H1 (cell line): ENCODE measurements around the gene MBNL2. TPM values are rescaled to one million over a fixed set of nuclear protein-coding genes. Genes with fewer than 3 reads are reported as not detected.
A peak's percentile ranks its signal among the peaks of the same experiment; 100 is the strongest.

ENCODE experiments used
- CTCF ChIA-PET: fragments of 300-600 bp; sonication (Branson Sonifier 250); formaldehyde crosslinking; loops from one replicate; lab custom pipeline; 2021; ENCODE audit not compliant: partially characterized antibody; lab: Charles Lee
- POLR2A ChIA-PET: fragments of 300-600 bp; sonication (Branson Sonifier 250); formaldehyde crosslinking; loops from one replicate; lab custom pipeline; 2021; ENCODE audit warnings: inconsistent platforms; ENCODE audit not compliant: partially characterized antibody; lab: Charles Lee
- DNase-seq, 2 experiments: peaks; one replicate each; pipeline versions ENCODE4 v3.0.0 to v3.0.0-alpha.2; 2010 to 2022; ENCODE audit warnings: low spot score in 2 of 2, low read depth in 1 of 2, mixed read lengths in 1 of 2
- FAIRE-seq: peaks from 2 replicates; lab custom pipeline; 2011; peaks lifted over from hg19 to GRCh38; lab: Jason Lieb, UNC
- H2AFZ ChIP-seq: 2 replicates; pipeline ENCODE4 v1.8.1; 2012; ENCODE audit warnings: low read length, inconsistent platforms
- H2AK5ac ChIP-seq: 2 replicates; pipeline ENCODE4 v1.6.1; 2013; ENCODE audit warnings: low read depth, low read length
- H2BK120ac ChIP-seq: replicated peaks from 2 replicates; pipeline ENCODE3; 2013; ENCODE audit warnings: low read depth, low read length, inconsistent platforms
- H2BK12ac ChIP-seq: 2 replicates; pipeline ENCODE4 v1.6.1; 2013; ENCODE audit warnings: low read depth, low read length
- H2BK15ac ChIP-seq: 2 replicates; pipeline ENCODE4 v1.6.1; 2013; ENCODE audit warnings: low read length
- H2BK20ac ChIP-seq: 2 replicates; pipeline ENCODE4 v1.6.1; 2013; ENCODE audit warnings: low read length
- H2BK5ac ChIP-seq: 2 replicates; pipeline ENCODE4 v1.6.1; 2013; ENCODE audit warnings: low read depth, low read length
- H3K14ac ChIP-seq: 2 replicates; pipeline ENCODE4 v1.6.1; 2013; ENCODE audit warnings: inconsistent platforms; ENCODE audit not compliant: insufficient read length
- H3K18ac ChIP-seq: 2 replicates; pipeline ENCODE4 v1.6.1; 2013; ENCODE audit warnings: low read length; ENCODE audit errors: extremely low read depth
- H3K23ac ChIP-seq: 2 replicates; pipeline ENCODE4 v1.6.1; 2013; ENCODE audit warnings: inconsistent platforms; ENCODE audit not compliant: insufficient read length
- H3K23me2 ChIP-seq: 2 replicates; pipeline ENCODE4 v1.6.1; 2013; ENCODE audit warnings: low read depth, low read length
- H3K27ac ChIP-seq: 2 replicates; pipeline ENCODE4 v1.6.1; 2011; ENCODE audit warnings: low read depth, low read length, inconsistent platforms
- H3K27me3 ChIP-seq, 4 experiments: replicated peaks in 1 of 4; 1 replicate in 1 of 4; 2 replicates in 3 of 4; pipeline versions ENCODE4 v1.6.1 to v1.8.1; 2011 to 2013; ENCODE audit warnings: low read length in 3 of 4, mild to moderate bottlenecking in 3 of 4, inconsistent platforms in 2 of 4, mixed read lengths in 2 of 4, moderate library complexity in 1 of 4; ENCODE audit not compliant: control insufficient read depth in 3 of 4, insufficient read depth in 3 of 4; ENCODE audit errors: extremely low read depth in 1 of 4
- H3K36me3 ChIP-seq, 4 experiments: 2 replicates each; pipeline versions ENCODE4 v1.6.1 to v1.8.1; 2011 to 2013; ENCODE audit warnings: mild to moderate bottlenecking in 4 of 4, low read length in 3 of 4, moderate library complexity in 2 of 4, control low read depth in 1 of 4, inconsistent platforms in 1 of 4; ENCODE audit not compliant: insufficient read depth in 4 of 4, control insufficient read depth in 2 of 4
- H3K4ac ChIP-seq: replicated peaks from 2 replicates; pipeline ENCODE3; 2013; ENCODE audit warnings: low read length, low read depth, mixed read lengths, inconsistent platforms; ENCODE audit not compliant: insufficient read length
- H3K4me1 ChIP-seq, 4 experiments: replicated peaks in 1 of 4; 1 replicate in 1 of 4; 2 replicates in 3 of 4; pipeline versions ENCODE4 v1.6.1 to v1.8.1; 2011 to 2013; ENCODE audit warnings: low read length in 3 of 4, inconsistent platforms in 2 of 4, mixed read lengths in 1 of 4; ENCODE audit not compliant: insufficient read depth in 4 of 4, control insufficient read depth in 3 of 4
- H3K4me2 ChIP-seq, 2 experiments: 2 replicates each; pipeline versions ENCODE4 v1.6.1 to v1.8.1; 2011 to 2013; ENCODE audit warnings: low read depth in 2 of 2, low read length in 2 of 2, control low read depth in 1 of 2, inconsistent platforms in 1 of 2, mild to moderate bottlenecking in 1 of 2; ENCODE audit not compliant: insufficient read depth in 1 of 2
- H3K4me3 ChIP-seq, 4 experiments: fragments of 200-600, 300-600 bp in 1 of 4; sonication (generic), shearing (Covaris generic), sonication (Bioruptor Twin) in 1 of 4; 2 replicates each; pipeline versions ENCODE4 v1.5.1 to v1.8.1; 2011 to 2016; ENCODE audit warnings: low read length in 4 of 4, low read depth in 3 of 4, control low read depth in 2 of 4, inconsistent platforms in 2 of 4, mild to moderate bottlenecking in 2 of 4, mixed read lengths in 1 of 4, moderate library complexity in 1 of 4; ENCODE audit not compliant: insufficient read depth in 2 of 4; ENCODE audit errors: extremely low read depth in 1 of 4
- H3K56ac ChIP-seq: replicated peaks from 2 replicates; pipeline ENCODE3; 2013; ENCODE audit warnings: low read depth, mild to moderate bottlenecking, mixed read lengths, low read length, inconsistent platforms; ENCODE audit not compliant: insufficient read length
- H3K79me1 ChIP-seq: 2 replicates; pipeline ENCODE4 v1.6.1; 2013; ENCODE audit warnings: low read depth, low read length, control low read depth
- H3K79me2 ChIP-seq, 2 experiments: 2 replicates each; pipeline versions ENCODE4 v1.6.1 to v1.8.1; 2012 to 2013; ENCODE audit warnings: low read length in 2 of 2, mild to moderate bottlenecking in 2 of 2, inconsistent platforms in 1 of 2; ENCODE audit not compliant: insufficient read depth in 2 of 2, control insufficient read depth in 1 of 2
- H3K9ac ChIP-seq, 4 experiments: replicated peaks in 1 of 4; 1 replicate in 1 of 4; 2 replicates in 3 of 4; pipeline versions ENCODE4 v1.6.1 to v1.8.1; 2011 to 2013; ENCODE audit warnings: low read depth in 3 of 4, low read length in 3 of 4, control low read depth in 2 of 4, mild to moderate bottlenecking in 2 of 4, moderate library complexity in 2 of 4, inconsistent platforms in 1 of 4; ENCODE audit errors: extremely low read depth in 1 of 4
- H3K9me3 ChIP-seq, 2 experiments: 2 replicates each; pipeline versions ENCODE4 v1.6.1 to v1.8.1; 2012 to 2013; ENCODE audit warnings: mild to moderate bottlenecking in 2 of 2, moderate library complexity in 2 of 2, control low read depth in 1 of 2, inconsistent platforms in 1 of 2, low read depth in 1 of 2, low read length in 1 of 2, mixed read lengths in 1 of 2; ENCODE audit not compliant: insufficient read depth in 2 of 2
- H4K20me1 ChIP-seq, 2 experiments: replicated peaks in 1 of 2; 2 replicates each; pipeline versions ENCODE3 to v1.8.1; 2011 to 2013; ENCODE audit warnings: inconsistent platforms in 2 of 2, low read length in 2 of 2, mild to moderate bottlenecking in 1 of 2; ENCODE audit not compliant: insufficient read depth in 2 of 2, control insufficient read depth in 1 of 2
- H4K5ac ChIP-seq: 2 replicates; pipeline ENCODE4 v1.6.1; 2013; ENCODE audit warnings: low read length, low read depth, mixed read lengths, inconsistent platforms; ENCODE audit not compliant: insufficient read length
- H4K8ac ChIP-seq: 2 replicates; pipeline ENCODE4 v1.8.0; 2013; ENCODE audit warnings: mild to moderate bottlenecking, moderate library complexity, low read length, inconsistent platforms; ENCODE audit not compliant: insufficient read depth; ENCODE audit errors: extremely low read depth
- H4K91ac ChIP-seq: replicated peaks from 2 replicates; pipeline ENCODE3; 2013; ENCODE audit warnings: low read length, mixed read lengths, inconsistent platforms; ENCODE audit not compliant: insufficient read length
- BCL11A ChIP-seq, 2 experiments: IDR thresholded peaks; one replicate each; pipeline ENCODE4 v1.6.1; 2011; ENCODE audit warnings: low read depth in 2 of 2, low read length in 2 of 2, mild to moderate bottlenecking in 2 of 2
- BRCA1 ChIP-seq: IDR thresholded peaks from 2 replicates; pipeline ENCODE4 v1.6.1; 2012; ENCODE audit warnings: low read depth, low read length, improper control_type of control experiment
- E2F6 ChIP-seq: IDR thresholded peaks from 2 replicates; pipeline ENCODE4 v1.6.1; 2012; ENCODE audit warnings: inconsistent platforms
- KDM4A ChIP-seq: IDR thresholded peaks from one replicate; pipeline ENCODE4 v1.7.1; 2012; ENCODE audit warnings: low read depth, mild to moderate bottlenecking, moderate library complexity, low read length, inconsistent platforms; ENCODE audit not compliant: severe bottlenecking
- PHF8 ChIP-seq: fragments of 200-600 bp; sonication (generic); conservative IDR thresholded peaks from 2 replicates; pipeline ENCODE4 v1.7.1; 2012; ENCODE audit warnings: low read depth, mild to moderate bottlenecking, inconsistent platforms, low read length, moderate library complexity
- POU5F1 ChIP-seq: IDR thresholded peaks from 2 replicates; pipeline ENCODE4 v1.6.1; 2011; ENCODE audit warnings: low read depth, mild to moderate bottlenecking, low read length, moderate library complexity
- RFX5 ChIP-seq: IDR thresholded peaks from 2 replicates; pipeline ENCODE4 v1.6.1; 2011; ENCODE audit warnings: low read depth, low read length, improper control_type of control experiment, borderline replicate concordance
- RNF2 ChIP-seq: fragments of 200-900, 300-1000 bp; sonication (generic); IDR thresholded peaks from 2 replicates; pipeline ENCODE4 v1.7.1; 2016; ENCODE audit warnings: borderline replicate concordance, low read depth, mild to moderate bottlenecking, antibody characterized with exemption, low read length; ENCODE audit not compliant: poor library complexity, severe bottlenecking; ENCODE audit errors: missing control alignments
- RXRA ChIP-seq: IDR thresholded peaks from 2 replicates; pipeline ENCODE4 v1.6.1; 2011; ENCODE audit warnings: low read depth, mild to moderate bottlenecking, low read length, moderate library complexity; ENCODE audit not compliant: insufficient read depth
- SUZ12 ChIP-seq: fragments of 200-600 bp; sonication (generic); IDR thresholded peaks from 2 replicates; pipeline ENCODE4 v1.6.1; 2012; ENCODE audit warnings: mild to moderate bottlenecking, inconsistent platforms, low read length, moderate library complexity, mixed read lengths
- TBP ChIP-seq: IDR thresholded peaks from 2 replicates; pipeline ENCODE4 v1.6.1; 2011; ENCODE audit warnings: low read depth, low read length, improper control_type of control experiment
- ZNF274 ChIP-seq: IDR thresholded peaks from 2 replicates; pipeline ENCODE4 v1.7.0; 2012; ENCODE audit warnings: low read length, borderline replicate concordance; ENCODE audit errors: extremely low read depth
- WGBS, 2 experiments: shearing (Covaris generic) in 1 of 2; methylation state at CpG; one replicate each; pipeline versions ENCODE4 v1.1.6 to v1.1.7; 2013 to 2015; ENCODE audit warnings: low lambda C conversion rate in 2 of 2, mixed read lengths in 2 of 2, inconsistent platforms in 1 of 2, low coverage in 1 of 2, missing lambda C conversion rate in 1 of 2; ENCODE audit not compliant: insufficient replicate concordance in 2 of 2, insufficient coverage in 1 of 2, insufficient read length in 1 of 2; ENCODE audit errors: extremely low coverage in 1 of 2, missing lambda C conversion rate in 1 of 2; 5-methylcytosine and 5-hydroxymethylcytosine counted together
- polyA plus RNA-seq, 7 experiments: library from polyadenylated mRNA; depleted of rRNA in 3 of 7; stranded (reverse) in 5 of 7; unstranded in 2 of 7; fragments of >200 nt in 5 of 7; fragments of 200-250 nt in 2 of 7; gene quantifications; 1 replicate in 5 of 7; 2 replicates in 1 of 7; 4 replicates in 1 of 7; pipeline versions ENCODE4 v1.2.1 to v1.2.3, GENCODE V29; 2011 to 2013; ENCODE audit warnings: missing spikeins in 2 of 7, mixed read lengths in 2 of 7
- total RNA-seq: library from RNA; stranded (reverse); fragmentation: NEBNext Ultra II Directional; extraction: Animal tissue kit (Norgen Biotek cat#: 25700); gene quantifications from 2 replicates; pipeline ENCODE4 v1.2.1, GENCODE V29; 2021
- TF ChIP-seq, protein P1 (sequence below): IDR thresholded peaks from 2 replicates; pipeline ENCODE4 v1.6.1; 2011; ENCODE audit warnings: low read depth, mild to moderate bottlenecking, low read length; ENCODE audit not compliant: insufficient read depth

MBNL2 gene
- total and polyA plus RNA-seq, 2 of the 8 experiments (the other 6 are each of a cell fraction or from before 2014, with no cell fraction given): 1.0 to 2.6 TPM

DNA sequence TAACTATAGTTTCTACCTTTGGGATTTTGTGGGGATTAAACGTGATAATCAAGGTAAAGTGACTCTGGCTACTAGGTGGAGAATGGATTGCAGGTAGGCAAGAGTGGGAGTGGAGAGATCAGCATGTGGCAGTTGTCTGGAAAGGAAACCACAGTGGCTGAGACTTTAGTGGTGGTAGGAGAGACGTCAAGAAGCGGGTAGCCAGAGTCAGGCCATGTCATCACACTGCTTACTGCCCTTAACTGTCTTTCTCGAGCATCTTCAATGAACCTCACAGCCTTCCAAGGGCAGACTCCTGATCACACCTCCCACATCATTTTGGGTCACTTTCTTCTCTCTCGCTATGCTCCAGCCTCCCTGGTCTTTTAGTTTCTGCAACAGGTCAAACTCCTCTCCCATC is 28.6 kb upstream of the MBNL2 start:
- H4K5ac ChIP-seq: no peak overlapping the region
- no peak overlapping the region for H3K27ac ChIP-seq
- H4K91ac ChIP-seq: peak overlapping the region; percentile 25
- H2BK120ac ChIP-seq: no peak overlapping the region
- H4K20me1 ChIP-seq: no peaks in the 10 kb centered on the region
- H3K79me1 ChIP-seq: no peaks in the 10 kb centered on the region
- no peak overlapping the region for H3K14ac ChIP-seq
- H3K79me2 ChIP-seq: no peaks in the 10 kb centered on the region
- no peak overlapping the region for H4K8ac ChIP-seq
- H3K27me3 ChIP-seq: no peaks in the 10 kb centered on the region; a peak in 1 of 7 replicates
- no peak overlapping the region for H3K23ac ChIP-seq
- ChIA-PET POLR2A (no interaction called here), CTCF (interaction anchor here (1.0 kb wide), 1 partner anchor 10 kb away, joined by 3 read pairs; no protein-coding TSS in a partner anchor)
- no peak overlapping the region for H3K56ac ChIP-seq
- H2AK5ac ChIP-seq: no peak overlapping the region
- H3K9me3 ChIP-seq: no peaks in the 10 kb centered on the region
- H3K4me1 ChIP-seq: peaks cover 0 to 6% (median 2%) of the 10 kb centered on the region in 4 experiments; a peak in 4 of 7 replicates
- H3K23me2 ChIP-seq: no peaks in the 10 kb centered on the region
- H2BK15ac ChIP-seq: no peak overlapping the region
- no peak overlapping the region for H3K18ac ChIP-seq
- H2BK12ac ChIP-seq: no peak overlapping the region
- H3K36me3 ChIP-seq: no peaks in the 10 kb centered on the region
- H3K9ac ChIP-seq: no peak overlapping the region
- WGBS, 2 experiments: 91% methylated on average over 5 of the region's 5 CpGs; no CpG with 5 or more reads in 1 of the 2 experiments
- H2AFZ ChIP-seq: no peak overlapping the region
- no peak overlapping the region for H2BK5ac ChIP-seq
- DNase-seq (no peak), FAIRE-seq (no peak)
- no peak overlapping the region for H2BK20ac ChIP-seq
- no peak overlapping the region for H3K4me3 ChIP-seq
- no peak overlapping the region for H3K4ac ChIP-seq
- no peak overlapping the region for H3K4me2 ChIP-seq
- TF ChIP-seq RXRA: no peak
- no peak for TF ChIP-seq BCL11A (IDR thresholded peaks at IDR 0.05; ENCODE audit: low read depth in 2 of 2, low read length in 2 of 2)
- no peak for TF ChIP-seq PHF8
- TF ChIP-seq BRCA1: no peak
- no peak for TF ChIP-seq TBP
- TF ChIP-seq KDM4A: no peak
- TF ChIP-seq RFX5: no peak
- no peak for TF ChIP-seq RNF2
- no peak for TF ChIP-seq POU5F1
- no peak for TF ChIP-seq ZNF274
- no peak for TF ChIP-seq E2F6
- TF ChIP-seq, protein P1, sequence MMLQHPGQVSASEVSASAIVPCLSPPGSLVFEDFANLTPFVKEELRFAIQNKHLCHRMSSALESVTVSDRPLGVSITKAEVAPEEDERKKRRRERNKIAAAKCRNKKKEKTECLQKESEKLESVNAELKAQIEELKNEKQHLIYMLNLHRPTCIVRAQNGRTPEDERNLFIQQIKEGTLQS: no peak
- no peak for TF ChIP-seq SUZ12
